SHP77 treated with DMSO at 0.1 percent for 48 hours (cell line): ENCODE data around the gene GAA.
A peak's percentile ranks its signal among the peaks of the same experiment; 100 is the strongest.

Source experiments
- DNase-seq: peaks from one replicate; lab custom pipeline; 2025; lab: John Stamatoyannopoulos, UW

Gene GAA

GRCh38 chr17:80101011-80101945 is at the start of gene GAA:
Gene GAA, plus strand, starts transcription at chr17:80101581. Its CDS starts 3,006 bp downstream, at chr17:80104587.
- peak; percentile 54 for DNase-seq

- DNase-seq: no peak
These were observed 49.7 kb upstream of the GAA start for GRCh38 chr17:80051681-80052080.

GRCh38 chr17:80053102-80053501 is 48.3 kb upstream of the GAA start:
- no peak for DNase-seq

GRCh38 chr17:80055597-80055996 is 45.8 kb upstream of the GAA start:
- DNase-seq: no peak

- no peak for DNase-seq
These were observed 42.9 kb upstream of the GAA start for GRCh38 chr17:80058311-80058955.

GRCh38 chr17:80060644-80061043 is 40.7 kb upstream of the GAA start:
- no peak for DNase-seq

- DNase-seq: no peak
These were observed 40.0 kb upstream of the GAA start for GRCh38 chr17:80061421-80061820.

- no peak for DNase-seq
These were observed 37.4 kb upstream of the GAA start for GRCh38 chr17:80063830-80064585.

- no peak for DNase-seq
These were observed 36.7 kb upstream of the GAA start for GRCh38 chr17:80064696-80065095.

- no peak for DNase-seq
These were observed 35.8 kb upstream of the GAA start for GRCh38 chr17:80065478-80066170.

GRCh38 chr17:80067393-80067986 is 33.9 kb upstream of the GAA start:
- DNase-seq: no peak

GRCh38 chr17:80068301-80069222 is 32.8 kb upstream of the GAA start:
- DNase-seq: no peak

- no peak for DNase-seq
These were observed 30.8 kb upstream of the GAA start for GRCh38 chr17:80070375-80071115.

GRCh38 chr17:80071116-80071841 is 30.1 kb upstream of the GAA start:
- DNase-seq: no peak

- no peak for DNase-seq
These were observed 29.0 kb upstream of the GAA start for GRCh38 chr17:80072410-80072809.

GRCh38 chr17:80080081-80080480 is 21.3 kb upstream of the GAA start:
- no peak for DNase-seq

- DNase-seq: no peak
These were observed 19.8 kb upstream of the GAA start for GRCh38 chr17:80081596-80081995.

- peak; percentile 75 for DNase-seq
These were observed 18.8 kb upstream of the GAA start for GRCh38 chr17:80082403-80083135.
